Omental fat pad (tissue), 4 donors: ENCODE results near the gene RARRES2. TPM values are rescaled to one million over a fixed set of nuclear protein-coding genes. Genes with fewer than 3 reads are reported as not detected.
"Not testable (repeated sequence)": the region's sequence is repeated elsewhere in the genome, so short reads cannot be mapped to it uniquely, and the experiment has no call there.

Experiments
- ATAC-seq: fragments of 150-250 bp; one replicate; pipeline ENCODE4 v1.9.1; 2016; ENCODE audit warnings: mild to moderate bottlenecking, moderate library complexity; ENCODE audit not compliant: low FRiP score
- DNase-seq: peaks from one replicate; pipeline ENCODE4 v3.0.0-alpha.2; 2019; ENCODE audit warnings: low spot score
- CTCF ChIP-seq, 3 donors: fragments of 450-650 bp; IDR thresholded peaks; one replicate each; pipeline ENCODE4 v1.5.1; 2016 to 2017; ENCODE audit warnings: antibody characterized with exemption in 3 of 3, mild to moderate bottlenecking in 3 of 3, moderate library complexity in 2 of 3
- total RNA-seq, 4 donors: library from RNA; depleted of rRNA; stranded (reverse); fragments of >200 nt; gene quantifications; one replicate each; pipeline ENCODE4 v1.1.0, GENCODE V29; 2016

RARRES2 gene
- total RNA-seq, 4 donors from 2014 or later = 93.9 to 433 (median 218) TPM

GRCh38 chr7:150322114-150322832 is 19.2 kb downstream of the RARRES2 start:
- TF ChIP-seq CTCF (IDR thresholded peaks at IDR 0.05) = no peak
- DNase-seq = no peak
- ATAC-seq = no peak

GRCh38 chr7:150321788-150322113 is 19.7 kb downstream of the RARRES2 start:
- no peak for DNase-seq
- ATAC-seq = no peak
- no peak for TF ChIP-seq CTCF (IDR thresholded peaks at IDR 0.05)

- TF ChIP-seq CTCF (IDR thresholded peaks at IDR 0.05) = no peak
- no peak for ATAC-seq
These were observed 23.5 kb downstream of the RARRES2 start for GRCh38 chr7:150317748-150318444.

GRCh38 chr7:150316987-150317386 is 24.4 kb downstream of the RARRES2 start:
- ATAC-seq = not testable (repeated sequence)

More at GRCh38 chr7:150317748-150318444, 23.5 kb downstream of the RARRES2 start:
- DNase-seq = no peak

GRCh38 chr7:150314639-150315239 is 26.7 kb downstream of the RARRES2 start:
- no peak for DNase-seq
- TF ChIP-seq CTCF (IDR thresholded peaks at IDR 0.05) = no peak
- ATAC-seq = no peak

More at GRCh38 chr7:150316987-150317386, 24.4 kb downstream of the RARRES2 start:
- not testable (repeated sequence) for DNase-seq

- ATAC-seq (no peak), DNase-seq (no peak)
- TF ChIP-seq CTCF (IDR thresholded peaks at IDR 0.05) = no peak
These were observed 27.6 kb downstream of the RARRES2 start for GRCh38 chr7:150313870-150314269.

- no peak for DNase-seq
- no peak for ATAC-seq
- no peak for TF ChIP-seq CTCF (IDR thresholded peaks at IDR 0.05)
These were observed 28.0 kb downstream of the RARRES2 start for GRCh38 chr7:150313367-150313809.

GRCh38 chr7:150312649-150313366 is 28.6 kb downstream of the RARRES2 start:
- not testable (repeated sequence) for DNase-seq

More at GRCh38 chr7:150312649-150313366, 28.6 kb downstream of the RARRES2 start:
- not testable (repeated sequence) for ATAC-seq
